GM10266 (cell line): Measurements from ENCODE around the gene APOBEC3B.
"Not testable (repeated sequence)": the region's sequence is repeated elsewhere in the genome, so short reads cannot be mapped to it uniquely, and the experiment has no call there.

Experiments
- DNase-seq: peaks from one replicate; pipeline ENCODE4 v3.0.0; 2012; ENCODE audit errors: extremely low spot score
- CTCF ChIP-seq: IDR thresholded peaks from 2 replicates; pipeline ENCODE4 v1.5.1; 2012; ENCODE audit warnings: mild to moderate bottlenecking, low read depth; ENCODE audit not compliant: control insufficient read depth, insufficient read depth; ENCODE audit errors: missing control alignments

The APOBEC3B gene

GRCh38 chr22:38970551-38970950 lies 11.6 kb upstream of the APOBEC3B start:
- TF ChIP-seq CTCF: no peak
- no peak for DNase-seq

GRCh38 chr22:38971202-38971601 lies 10.9 kb upstream of the APOBEC3B start:
- no peak for DNase-seq
- no peak for TF ChIP-seq CTCF

- DNase-seq: no peak
- TF ChIP-seq CTCF: no peak
Measured at GRCh38 chr22:38971791-38972190, 10.4 kb upstream of the APOBEC3B start.

- DNase-seq: no peak
- TF ChIP-seq CTCF: no peak
Measured at GRCh38 chr22:38972558-38972957, 9.6 kb upstream of the APOBEC3B start.

GRCh38 chr22:38973289-38974169 lies 8.6 kb upstream of the APOBEC3B start:
- TF ChIP-seq CTCF: peak; percentile 92
- peak; percentile 75 for DNase-seq

GRCh38 chr22:38974170-38974825 lies 7.8 kb upstream of the APOBEC3B start:
- TF ChIP-seq CTCF: no peak
- no peak for DNase-seq

GRCh38 chr22:38974826-38975175 lies 7.3 kb upstream of the APOBEC3B start:
- no peak for TF ChIP-seq CTCF

GRCh38 chr22:38977289-38977688 lies 4.9 kb upstream of the APOBEC3B start:
- not testable (repeated sequence) for DNase-seq

More at GRCh38 chr22:38974826-38975175, 7.3 kb upstream of the APOBEC3B start:
- no peak for DNase-seq

- not testable (repeated sequence) for DNase-seq
Measured at GRCh38 chr22:38980587-38980986, 1.6 kb upstream of the APOBEC3B start.
